ENCODE data around the gene PDZD4.

Gene PDZD4

DNA sequence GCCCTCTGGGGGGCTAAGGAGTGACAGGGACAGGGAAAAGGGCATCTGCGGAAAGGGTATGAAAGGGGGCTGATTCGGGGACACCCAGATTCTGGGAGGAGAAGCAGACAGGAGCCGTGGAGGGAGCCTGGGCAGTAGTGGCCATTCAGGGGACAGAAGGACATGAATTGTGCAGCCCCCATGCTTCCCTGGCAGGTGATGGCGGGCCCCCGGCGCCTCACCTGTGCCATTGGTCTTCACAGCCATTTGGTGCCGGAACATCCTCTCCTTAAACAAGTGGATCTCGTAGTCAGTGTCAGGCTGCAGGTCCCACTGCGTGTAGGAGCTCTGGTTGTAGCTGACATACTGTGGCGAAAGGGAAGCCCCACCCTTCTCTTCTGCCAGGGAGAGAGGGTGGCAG, 33.8 kb upstream of the PDZD4 start:
- POLR2A ChIA-PET (ENCODE audit: low non-redundant PET): no interaction called here
- CTCF ChIA-PET: no interaction called here
- no peak for DNase-seq (ENCODE audit: low spot score)
- no peak overlapping the region for H3K27ac ChIP-seq
- TF ChIP-seq, protein P1, sequence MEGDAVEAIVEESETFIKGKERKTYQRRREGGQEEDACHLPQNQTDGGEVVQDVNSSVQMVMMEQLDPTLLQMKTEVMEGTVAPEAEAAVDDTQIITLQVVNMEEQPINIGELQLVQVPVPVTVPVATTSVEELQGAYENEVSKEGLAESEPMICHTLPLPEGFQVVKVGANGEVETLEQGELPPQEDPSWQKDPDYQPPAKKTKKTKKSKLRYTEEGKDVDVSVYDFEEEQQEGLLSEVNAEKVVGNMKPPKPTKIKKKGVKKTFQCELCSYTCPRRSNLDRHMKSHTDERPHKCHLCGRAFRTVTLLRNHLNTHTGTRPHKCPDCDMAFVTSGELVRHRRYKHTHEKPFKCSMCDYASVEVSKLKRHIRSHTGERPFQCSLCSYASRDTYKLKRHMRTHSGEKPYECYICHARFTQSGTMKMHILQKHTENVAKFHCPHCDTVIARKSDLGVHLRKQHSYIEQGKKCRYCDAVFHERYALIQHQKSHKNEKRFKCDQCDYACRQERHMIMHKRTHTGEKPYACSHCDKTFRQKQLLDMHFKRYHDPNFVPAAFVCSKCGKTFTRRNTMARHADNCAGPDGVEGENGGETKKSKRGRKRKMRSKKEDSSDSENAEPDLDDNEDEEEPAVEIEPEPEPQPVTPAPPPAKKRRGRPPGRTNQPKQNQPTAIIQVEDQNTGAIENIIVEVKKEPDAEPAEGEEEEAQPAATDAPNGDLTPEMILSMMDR (conservative IDR thresholded peaks at IDR 0.05; ENCODE audit: low read depth): no peak

DNA sequence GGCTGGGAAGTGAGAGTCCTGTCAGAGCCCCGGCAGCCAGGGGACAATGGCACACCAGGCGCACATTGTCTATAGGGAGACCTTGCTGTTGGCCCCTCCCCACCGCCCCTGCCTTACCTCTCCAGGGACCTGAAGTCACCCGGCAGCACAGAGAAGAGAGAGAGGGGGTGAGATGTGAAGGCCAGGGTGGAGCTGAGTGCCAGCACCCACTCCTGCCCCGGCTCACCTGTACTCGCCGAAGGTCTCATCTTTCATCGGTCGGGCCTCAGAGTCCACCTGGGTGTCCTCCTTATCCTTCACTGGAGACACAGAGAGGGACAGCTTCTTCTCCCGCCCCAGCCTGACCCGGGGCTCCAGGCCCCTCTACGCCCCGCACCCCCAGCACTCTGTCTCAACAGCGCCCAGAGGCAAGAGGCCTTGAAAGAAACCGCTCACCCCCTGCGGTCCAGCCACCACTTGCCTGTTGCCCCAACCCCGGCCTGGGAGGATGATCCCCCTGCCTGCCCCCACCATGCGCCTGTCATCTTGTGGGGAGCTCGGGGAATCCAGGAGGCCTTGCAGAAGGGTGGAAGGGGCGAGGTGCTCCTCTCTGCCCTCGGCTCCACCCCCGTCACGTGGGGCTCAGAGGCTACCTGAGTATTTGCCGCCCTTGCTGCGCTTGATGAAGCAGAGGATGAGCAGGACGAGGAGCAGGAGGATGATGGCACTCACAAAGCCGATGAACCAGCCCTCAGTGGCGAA, 33.1 kb upstream of the PDZD4 start:
- TF ChIP-seq, protein P1 (conservative IDR thresholded peaks at IDR 0.05; ENCODE audit: low read depth): no peak
- ChIA-PET POLR2A (ENCODE audit: low non-redundant PET) (no interaction called here), CTCF (interaction anchor here (0.5 kb wide), 1 partner anchor 257 kb away, joined by 3 read pairs; no protein-coding TSS in a partner anchor)
- no peak overlapping the region for H3K27ac ChIP-seq
- no peak for DNase-seq (ENCODE audit: low spot score)

DNA sequence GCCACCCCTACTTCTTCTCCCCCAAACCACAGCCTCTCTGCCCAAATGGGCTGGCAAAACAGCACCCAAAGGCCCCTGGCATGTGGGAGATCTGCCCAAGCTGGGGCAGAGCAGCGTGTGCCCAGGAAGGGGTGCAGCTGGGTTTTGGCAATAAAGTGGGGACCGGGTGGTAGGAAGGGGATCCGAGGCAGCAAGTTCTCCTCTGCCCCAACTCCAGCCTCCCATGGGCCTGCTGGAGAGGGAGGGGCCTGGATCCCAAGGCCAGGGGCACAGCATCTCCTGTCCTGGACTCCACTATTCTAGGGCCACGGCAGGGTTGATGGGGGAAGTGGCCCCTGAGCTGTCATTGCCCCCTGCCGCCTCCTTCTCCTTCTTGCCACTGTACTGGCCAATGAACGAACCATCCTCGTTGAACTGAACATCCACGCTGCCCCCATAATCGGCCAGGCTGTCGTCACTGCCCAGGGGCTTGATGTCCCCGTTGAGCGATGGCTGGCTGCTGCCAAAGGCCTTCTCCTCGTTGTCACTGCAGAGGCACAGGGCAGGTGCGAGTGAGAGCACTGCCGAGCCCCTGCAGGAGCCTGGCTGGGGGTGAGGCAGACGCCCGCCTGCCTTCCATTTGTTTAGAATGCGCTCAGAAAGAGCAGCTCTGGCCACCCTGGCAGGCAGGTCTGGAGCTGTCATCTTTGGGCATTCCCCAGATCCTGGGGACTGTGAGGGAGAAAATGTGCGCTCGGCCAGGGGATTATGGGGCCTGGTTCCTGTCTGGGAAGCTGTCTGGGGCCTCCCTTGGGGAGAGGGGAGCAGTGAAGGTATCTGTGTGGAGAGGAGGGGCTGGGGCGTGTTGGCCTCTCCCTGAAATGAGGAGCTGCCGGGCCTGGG, 32.3 kb upstream of the PDZD4 start:
- H3K27ac ChIP-seq: no peak overlapping the region
- TF ChIP-seq, protein P1 (conservative IDR thresholded peaks at IDR 0.05; ENCODE audit: low read depth): no peak
- DNase-seq (ENCODE audit: low spot score): no peak
- ChIA-PET CTCF (interaction anchor here (0.5 kb wide), 1 partner anchor 257 kb away, joined by 3 read pairs; no protein-coding TSS in a partner anchor), POLR2A (ENCODE audit: low non-redundant PET) (no interaction called here)

DNA sequence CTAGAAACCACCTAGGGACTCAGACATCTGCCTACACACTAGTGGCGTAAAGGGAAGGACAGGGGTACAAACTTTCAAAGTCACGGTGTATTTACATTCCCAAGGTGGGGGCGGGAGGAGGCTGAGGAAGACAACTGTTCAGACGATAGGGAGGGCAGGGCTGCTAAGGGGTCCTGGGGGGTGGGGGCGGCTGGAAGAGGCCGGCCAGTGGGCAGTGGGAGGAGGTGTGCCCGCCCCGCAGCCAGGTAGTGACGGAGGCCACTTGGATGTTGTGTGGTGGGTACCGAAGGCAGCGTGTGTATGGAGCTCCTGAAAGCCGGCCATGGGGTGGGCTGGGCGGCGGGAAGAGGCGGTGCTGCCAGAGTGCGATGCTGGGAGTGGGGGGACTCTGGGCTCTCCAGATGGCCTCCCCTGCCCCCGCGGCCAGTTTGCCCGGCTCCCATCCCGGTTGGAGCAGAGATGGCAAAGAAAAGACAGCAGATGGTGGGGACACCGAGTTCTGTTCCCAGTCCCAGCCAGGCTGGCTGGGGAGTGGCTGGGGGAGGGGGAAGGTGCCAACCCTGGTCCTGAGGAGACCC, 31.5 kb upstream of the PDZD4 start:
- POLR2A ChIA-PET (ENCODE audit: low non-redundant PET): no interaction called here

DNA sequence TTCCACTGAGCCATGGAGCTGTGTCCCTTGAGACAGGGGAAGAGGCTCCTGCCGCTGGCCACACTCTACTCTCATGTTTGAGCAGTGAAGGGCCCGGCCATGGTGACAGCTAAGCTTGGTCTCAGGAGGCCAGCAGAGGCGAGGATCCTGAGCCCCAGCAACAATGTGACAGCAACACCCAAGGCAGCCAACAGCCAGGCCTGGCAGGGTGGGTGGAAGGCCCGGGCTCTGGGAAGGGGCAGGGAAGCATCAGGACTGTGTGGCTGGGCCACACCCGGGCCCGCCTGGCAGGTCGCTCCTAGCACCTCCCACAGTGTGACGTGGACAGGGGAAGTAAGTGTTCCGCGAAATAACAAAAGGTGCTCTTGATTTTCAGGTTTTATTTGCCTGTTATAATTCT, 30.8 kb upstream of the PDZD4 start:
- POLR2A ChIA-PET (ENCODE audit: low non-redundant PET): no interaction called here
- CTCF ChIA-PET: no interaction called here
- TF ChIP-seq, protein P1 (conservative IDR thresholded peaks at IDR 0.05; ENCODE audit: low read depth): no peak
- no peak overlapping the region for H3K27ac ChIP-seq
- DNase-seq (ENCODE audit: low spot score): no peak

More for the DNA sequence above, 31.5 kb upstream of the PDZD4 start:
- TF ChIP-seq, protein P1 (conservative IDR thresholded peaks at IDR 0.05; ENCODE audit: low read depth): no peak
- CTCF ChIA-PET: interaction anchor here (0.6 kb wide), 1 partner anchor 61 kb away, joined by 3 read pairs; no protein-coding TSS in a partner anchor
- H3K27ac ChIP-seq: no peak overlapping the region
- DNase-seq (ENCODE audit: low spot score): no peak

DNA sequence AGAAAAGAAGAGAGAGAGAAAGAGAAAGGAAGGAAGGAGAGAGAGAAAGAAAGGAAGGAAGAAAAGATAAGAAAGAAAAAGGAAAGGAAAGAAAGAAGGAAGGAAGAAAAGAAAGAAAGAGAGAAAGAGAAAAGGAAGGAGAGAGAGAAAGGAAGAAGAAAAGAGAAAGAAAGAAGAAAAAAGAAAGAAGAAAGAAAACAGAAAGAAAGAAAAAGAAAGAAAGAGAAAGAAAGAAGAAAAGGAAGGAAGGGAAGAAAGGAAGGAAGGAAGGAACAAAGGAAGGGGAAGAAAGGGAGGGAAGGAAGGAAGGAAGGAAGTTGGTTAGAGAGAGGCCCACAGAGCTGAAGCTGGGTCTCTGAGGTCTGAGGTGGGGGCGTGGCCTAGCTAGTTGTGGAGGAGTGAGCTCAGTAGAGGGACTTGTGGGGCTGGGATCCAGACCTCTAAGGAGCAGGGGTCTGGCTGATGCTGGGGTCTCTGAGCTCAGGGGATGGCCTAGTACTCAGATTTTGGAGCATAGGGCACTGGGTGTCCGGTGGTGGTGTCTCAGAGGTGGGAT, 27.1 kb upstream of the PDZD4 start:
- TF ChIP-seq, protein P1 (conservative IDR thresholded peaks at IDR 0.05; ENCODE audit: low read depth): no peak
- ChIA-PET POLR2A (ENCODE audit: low non-redundant PET) (no interaction called here), CTCF (no interaction called here)
- no peak for DNase-seq (ENCODE audit: low spot score)
- H3K27ac ChIP-seq: no peak overlapping the region

All from RWPE1 (cell line).